HFF-Myc (cell line): ENCODE data around the gene SLC45A3.
A peak's percentile ranks its signal among the peaks of the same experiment; 100 is the strongest.
"Not testable (repeated sequence)": the region's sequence is repeated elsewhere in the genome, so short reads cannot be mapped to it uniquely, and the experiment has no call there.

Experiments
- DNase-seq: peaks from one replicate; pipeline ENCODE4 v3.0.0-alpha.2; 2011; ENCODE audit warnings: low read depth; ENCODE audit errors: extremely low read depth
- H3K4me3 ChIP-seq: replicated peaks from 2 replicates; pipeline ENCODE4 v1.5.1; 2011; ENCODE audit warnings: low read depth, mild to moderate bottlenecking, control low read depth, low read length
- TF ChIP-seq, protein P1 (sequence below): IDR thresholded peaks from 2 replicates; pipeline ENCODE4 v1.5.1; 2012; ENCODE audit warnings: mild to moderate bottlenecking, low read depth, low read length, control low read depth; ENCODE audit errors: missing control alignments

The SLC45A3 gene

DNA sequence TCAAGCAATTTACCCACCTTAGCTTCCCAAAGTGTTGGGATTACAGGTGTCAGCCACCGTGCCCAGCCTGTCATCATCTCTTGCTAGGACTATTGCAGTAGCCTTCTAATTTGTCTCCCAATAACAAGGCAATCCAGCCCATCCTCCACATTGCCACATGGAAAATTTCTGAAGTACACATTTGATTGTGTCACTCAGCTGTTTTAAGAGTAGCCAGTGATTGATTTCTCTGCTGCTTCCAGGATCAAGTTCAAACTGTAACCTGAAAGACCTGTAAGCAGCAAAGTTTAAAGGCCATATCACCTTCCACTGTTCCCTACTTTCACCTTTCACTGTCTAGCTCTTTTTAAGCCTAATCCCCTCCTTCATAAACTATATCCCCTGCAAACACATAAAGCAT is 40.7 kb downstream of the SLC45A3 start:
- DNase-seq = no peak
- TF ChIP-seq, protein P1, sequence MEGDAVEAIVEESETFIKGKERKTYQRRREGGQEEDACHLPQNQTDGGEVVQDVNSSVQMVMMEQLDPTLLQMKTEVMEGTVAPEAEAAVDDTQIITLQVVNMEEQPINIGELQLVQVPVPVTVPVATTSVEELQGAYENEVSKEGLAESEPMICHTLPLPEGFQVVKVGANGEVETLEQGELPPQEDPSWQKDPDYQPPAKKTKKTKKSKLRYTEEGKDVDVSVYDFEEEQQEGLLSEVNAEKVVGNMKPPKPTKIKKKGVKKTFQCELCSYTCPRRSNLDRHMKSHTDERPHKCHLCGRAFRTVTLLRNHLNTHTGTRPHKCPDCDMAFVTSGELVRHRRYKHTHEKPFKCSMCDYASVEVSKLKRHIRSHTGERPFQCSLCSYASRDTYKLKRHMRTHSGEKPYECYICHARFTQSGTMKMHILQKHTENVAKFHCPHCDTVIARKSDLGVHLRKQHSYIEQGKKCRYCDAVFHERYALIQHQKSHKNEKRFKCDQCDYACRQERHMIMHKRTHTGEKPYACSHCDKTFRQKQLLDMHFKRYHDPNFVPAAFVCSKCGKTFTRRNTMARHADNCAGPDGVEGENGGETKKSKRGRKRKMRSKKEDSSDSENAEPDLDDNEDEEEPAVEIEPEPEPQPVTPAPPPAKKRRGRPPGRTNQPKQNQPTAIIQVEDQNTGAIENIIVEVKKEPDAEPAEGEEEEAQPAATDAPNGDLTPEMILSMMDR = no peak
- no peak overlapping the region for H3K4me3 ChIP-seq

DNA sequence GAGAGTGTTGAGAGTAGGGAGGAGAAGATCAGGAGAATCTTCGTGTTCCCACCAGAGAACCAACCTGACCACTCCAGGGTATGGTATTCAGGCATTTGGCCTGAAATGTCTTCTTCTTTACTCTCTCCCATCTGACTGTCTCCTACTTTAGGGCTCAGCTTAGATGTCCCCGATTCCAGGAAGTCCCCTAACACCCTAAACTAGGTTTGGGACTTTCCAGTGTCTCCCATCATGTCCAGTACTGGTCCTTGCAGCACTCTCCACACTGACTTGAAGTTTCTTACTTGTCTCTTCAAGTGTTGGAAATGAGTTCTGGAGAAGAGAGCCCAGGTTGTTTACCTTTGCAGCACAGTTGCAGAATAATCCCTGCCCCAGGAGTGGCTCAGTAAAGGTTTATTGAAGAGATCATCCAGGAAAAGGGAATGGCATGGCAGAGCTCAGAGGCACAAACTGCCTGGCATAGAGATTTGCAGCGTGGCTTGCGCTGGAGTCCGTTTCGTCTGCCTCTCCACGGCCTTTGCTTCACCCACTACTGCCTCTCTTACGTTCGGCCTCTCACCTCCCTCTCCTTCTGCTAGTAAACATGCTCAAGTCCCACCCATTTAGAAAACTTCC is 42.3 kb downstream of the SLC45A3 start:
- H3K4me3 ChIP-seq = no peak overlapping the region
- TF ChIP-seq, protein P1 = no peak
- DNase-seq = no peak

DNA sequence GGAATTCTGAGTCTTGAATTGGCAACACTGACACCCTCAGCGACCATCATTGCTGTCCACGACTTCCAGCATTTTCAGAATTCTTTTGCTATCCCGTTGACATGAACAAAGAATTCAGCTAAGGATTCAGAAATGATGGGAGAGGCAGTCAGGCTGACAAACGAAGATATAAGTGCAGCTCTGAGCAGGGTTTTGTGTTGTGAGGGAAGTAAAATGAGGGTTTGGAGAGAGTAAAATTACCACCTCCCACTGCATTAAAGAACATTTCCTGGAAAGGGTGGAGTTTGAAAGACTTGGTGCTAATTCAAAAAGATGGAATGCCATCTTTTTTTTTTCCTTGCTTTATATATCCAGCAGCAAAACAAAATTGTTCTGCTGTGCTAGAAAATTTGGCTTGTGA is 43.6 kb downstream of the SLC45A3 start:
- H3K4me3 ChIP-seq = no peak overlapping the region
- no peak for DNase-seq
- TF ChIP-seq, protein P1 = no peak

DNA sequence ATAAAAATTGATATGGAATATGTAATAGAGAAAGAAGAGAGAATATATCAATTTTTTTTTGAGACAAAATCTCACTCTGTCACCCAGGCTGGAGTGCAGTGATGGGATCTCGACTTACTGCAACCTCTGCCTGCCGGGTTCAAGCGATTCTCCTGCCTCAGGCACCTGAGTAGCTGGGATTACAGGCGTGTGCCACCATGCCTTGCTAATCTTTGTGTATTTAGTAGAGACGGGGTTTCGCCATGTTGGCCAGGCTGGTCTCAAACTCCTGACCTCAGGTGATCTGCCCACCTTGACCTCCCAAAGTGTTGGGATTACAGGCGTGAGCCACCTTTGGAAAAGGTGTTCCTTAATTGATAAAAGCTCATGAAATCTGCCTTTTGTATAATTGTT is 44.2 kb downstream of the SLC45A3 start:
- DNase-seq, H3K4me3 ChIP-seq: not testable (repeated sequence)

DNA sequence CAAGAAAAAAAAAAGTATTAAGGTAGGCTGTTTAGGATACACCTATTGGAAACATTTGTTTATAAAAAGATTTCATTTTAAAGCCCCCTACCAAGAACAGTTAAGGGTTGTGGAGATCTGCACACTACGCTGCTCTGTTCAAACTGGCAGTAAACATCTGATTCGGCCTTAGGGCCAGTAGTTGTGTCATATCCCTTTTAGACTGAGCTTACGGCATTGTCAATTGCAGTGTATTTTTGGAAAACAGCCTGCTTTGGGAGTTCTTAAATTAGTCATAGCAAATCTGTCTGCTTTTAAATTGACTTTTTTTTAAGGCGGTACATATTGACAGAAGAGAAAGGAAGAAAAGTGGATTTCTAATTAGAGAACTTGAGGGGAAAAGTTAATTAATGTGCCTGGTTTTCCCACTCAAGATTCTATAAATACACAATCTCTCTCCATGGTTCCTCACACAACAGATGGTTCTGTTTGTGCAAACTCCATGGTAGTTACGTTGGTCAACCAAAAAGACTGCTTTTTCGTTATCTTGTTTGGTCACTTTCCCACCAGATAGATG is 46.8 kb downstream of the SLC45A3 start:
- H3K4me3 ChIP-seq = no peak overlapping the region
- DNase-seq = no peak
- TF ChIP-seq, protein P1 = no peak

DNA sequence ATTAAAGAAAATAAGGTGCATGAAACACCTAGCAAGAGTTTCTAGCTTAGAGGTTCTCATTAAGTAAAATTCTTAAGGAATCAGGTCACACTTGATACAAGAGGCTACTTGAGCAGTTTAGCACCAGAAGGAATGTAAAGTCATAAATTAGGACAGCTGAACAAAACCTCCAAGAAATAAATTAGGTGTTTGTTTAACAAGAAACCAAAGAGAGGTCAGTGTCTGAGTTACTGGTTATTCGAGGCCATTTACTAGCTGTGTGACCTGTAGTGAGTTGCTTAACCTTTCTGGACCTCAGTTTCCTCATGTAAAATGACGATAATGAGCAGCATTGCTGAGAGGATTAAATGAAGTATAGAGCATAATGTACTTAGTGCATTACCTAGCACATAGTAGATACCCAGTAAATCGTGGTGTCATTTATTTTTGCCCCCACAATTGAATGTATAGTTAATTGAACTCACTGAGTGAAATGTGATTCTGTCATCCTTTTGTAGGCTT is 47.6 kb downstream of the SLC45A3 start:
- H3K4me3 ChIP-seq = peak overlapping the region; percentile 54
- no peak for DNase-seq
- TF ChIP-seq, protein P1 = no peak

DNA sequence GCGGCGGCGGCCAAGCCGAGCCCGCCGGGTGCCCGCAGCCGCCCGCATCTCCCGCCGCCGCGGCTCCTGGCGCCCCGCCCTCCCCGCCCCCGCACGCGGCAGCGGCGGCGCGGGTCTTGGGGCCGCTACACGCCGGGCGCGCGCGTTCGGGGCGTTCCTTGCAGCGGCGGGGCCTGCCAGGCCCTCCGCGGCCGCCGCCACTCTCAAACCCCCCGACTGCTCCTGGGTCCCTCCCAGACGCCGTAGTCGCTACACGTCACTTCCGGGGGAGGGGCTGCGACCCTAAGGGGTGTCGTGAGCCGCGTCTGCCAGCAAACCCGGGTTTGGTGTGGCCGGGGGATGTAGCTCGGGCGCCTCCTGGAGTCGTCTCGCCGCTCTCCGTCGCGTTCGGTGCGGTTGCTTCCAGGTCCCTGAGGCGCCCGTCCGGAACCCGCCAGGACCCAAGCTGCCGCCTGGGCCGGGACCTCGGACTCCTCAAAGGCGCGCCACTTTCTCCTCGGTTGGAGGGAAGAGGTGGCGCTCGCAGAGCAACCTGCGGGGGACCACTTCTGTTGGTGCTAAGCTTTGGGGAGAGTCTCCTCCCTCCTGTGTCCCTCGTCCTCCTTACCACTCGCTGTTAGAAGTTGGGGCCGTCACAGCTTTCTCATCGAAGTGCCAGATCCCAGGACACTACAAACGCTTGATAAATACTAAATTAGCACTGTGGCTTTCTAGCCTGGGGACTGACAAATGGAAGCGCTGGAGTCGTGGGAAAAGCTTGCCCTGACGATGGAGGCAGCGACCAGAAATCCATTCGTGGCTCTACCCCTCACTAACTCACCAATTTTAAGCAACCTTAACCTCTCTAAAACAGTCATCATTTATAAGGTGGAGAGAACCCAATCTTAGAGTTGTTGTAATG is 48.3 kb downstream of the SLC45A3 start, which contains the start of gene ELK4:
Gene ELK4 (minus strand): TSS at position 244 of the 901 bp plus-strand sequence. CDS start 8,129 bp downstream, outside the sequence.
- peak; percentile 89 for DNase-seq
- peak within 1 kb of the TSS; percentile 54 for H3K4me3 ChIP-seq
- TF ChIP-seq, protein P1 = peak; percentile 65
